HG03097 (cell line): ENCODE data around the gene KCNF1.

Source experiments
- ATAC-seq: cut with Tn5 transposase; IDR thresholded peaks from one replicate; pipeline ENCODE4 v1.9.1; 2021; ENCODE audit not compliant: unreplicated experiment, low FRiP score

KCNF1 gene

DNA sequence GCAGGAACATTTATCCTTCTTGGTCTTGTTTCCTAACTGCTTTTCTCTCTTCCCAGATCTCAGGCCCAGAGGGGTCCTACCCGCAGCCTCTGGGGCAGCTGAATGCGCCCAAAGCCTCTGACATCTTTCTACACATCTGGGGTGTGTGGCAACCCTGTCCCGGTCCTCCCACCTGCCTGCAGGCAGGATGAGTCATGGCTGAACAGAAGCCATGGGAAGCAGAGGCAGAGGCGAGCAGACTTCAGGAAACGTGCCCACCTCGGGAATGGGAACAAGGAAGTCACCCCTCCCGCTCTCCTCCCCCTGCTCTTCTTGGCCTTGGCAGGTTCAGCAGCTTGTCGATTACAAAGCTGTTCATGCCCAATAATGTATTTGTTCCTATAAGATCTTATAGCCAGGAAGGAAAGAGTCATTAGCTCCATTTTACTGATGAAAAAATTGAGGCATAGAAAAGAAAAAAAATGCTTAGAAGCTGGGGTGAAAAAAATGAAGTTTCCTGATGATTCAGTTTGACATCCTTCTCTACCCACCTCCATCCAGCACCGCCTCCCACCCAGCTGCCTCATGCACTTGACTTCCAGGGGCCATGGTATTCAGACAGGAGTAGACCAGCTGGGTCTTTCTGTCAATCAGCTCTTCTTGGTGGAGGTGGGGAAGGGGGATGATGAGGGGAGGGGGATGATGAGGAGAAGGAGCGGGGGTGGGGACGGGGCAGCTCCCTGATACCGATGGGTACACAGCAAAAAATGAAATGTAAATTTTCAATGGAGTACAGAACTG, 10.4 kb upstream of the KCNF1 start:
- ATAC-seq = no peak

DNA sequence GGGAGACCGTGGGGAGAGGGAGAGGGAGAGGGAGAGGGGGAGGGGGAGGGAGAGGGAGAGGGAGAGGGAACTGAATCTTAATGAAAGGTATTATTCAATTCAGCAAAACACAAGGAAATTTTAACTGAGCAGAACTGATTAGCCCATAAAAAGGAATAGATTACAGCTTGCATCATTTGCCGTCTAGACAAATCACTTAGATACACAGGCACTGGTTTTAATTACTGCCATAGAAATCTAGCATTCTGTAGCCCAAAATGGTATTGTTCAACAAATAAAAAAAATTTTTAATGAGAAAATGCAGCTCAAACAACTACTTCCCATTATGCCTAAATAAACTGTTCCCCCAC, 7.9 kb upstream of the KCNF1 start:
- no peak for ATAC-seq

DNA sequence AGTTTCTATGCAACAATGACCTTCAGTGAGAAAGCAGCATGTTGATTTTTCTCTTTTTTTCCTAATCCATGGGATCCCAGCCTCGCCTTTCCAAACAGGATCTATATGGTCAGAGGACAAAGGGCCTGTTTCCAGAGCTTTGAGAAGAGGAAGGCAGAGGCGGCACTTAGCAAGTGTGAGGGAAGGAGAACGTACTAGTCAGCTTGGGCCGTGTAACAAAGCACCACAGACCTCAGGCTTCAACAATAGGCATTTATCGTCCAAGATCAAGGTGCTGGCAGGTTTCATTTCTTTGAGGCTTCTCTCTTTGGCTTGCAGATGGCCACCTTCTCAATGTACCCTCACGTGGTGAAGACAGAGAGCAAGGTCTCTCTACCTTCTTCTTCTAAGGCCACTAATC, 7.3 kb upstream of the KCNF1 start:
- no peak for ATAC-seq

DNA sequence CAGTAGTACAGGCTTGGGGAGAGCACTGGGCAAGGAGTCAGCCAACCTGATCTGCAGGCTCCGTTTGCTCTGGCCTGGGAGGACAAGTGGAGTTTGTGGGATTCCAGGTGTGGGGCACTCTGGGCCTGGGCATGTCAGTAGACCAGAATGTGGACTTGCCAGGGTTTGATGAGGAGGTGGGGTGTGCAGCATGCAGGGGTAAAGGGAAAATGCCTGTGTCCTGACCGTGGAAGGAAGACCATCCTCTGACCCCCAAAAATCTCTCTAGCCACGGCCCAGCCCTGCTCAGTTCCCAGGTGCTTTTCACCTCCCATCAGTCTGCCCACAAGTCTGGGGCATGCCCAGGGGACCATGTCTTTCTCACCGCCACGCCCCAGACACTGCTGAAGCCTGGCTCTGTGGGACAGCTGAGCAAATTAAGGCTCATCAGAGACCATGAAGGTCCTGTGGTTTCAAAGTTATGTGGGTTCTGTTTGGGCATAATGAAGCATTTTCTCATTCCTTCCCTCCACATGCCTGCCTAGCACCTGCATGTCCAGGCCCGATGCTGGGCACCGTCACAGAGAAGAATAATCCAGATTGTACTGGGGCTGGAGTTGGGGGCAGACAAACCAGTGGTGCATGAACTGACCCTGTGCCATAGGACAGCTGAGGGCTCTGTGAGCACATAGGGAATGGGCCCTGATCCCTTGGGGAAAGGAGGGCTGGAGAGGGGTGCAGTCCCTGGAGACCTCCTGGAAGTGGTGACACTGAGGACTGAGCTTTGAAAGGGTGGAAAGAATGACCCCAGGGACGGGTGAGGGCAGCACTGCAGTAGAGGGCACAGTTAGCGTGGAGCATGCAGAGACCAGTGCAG, 6.5 kb upstream of the KCNF1 start:
- ATAC-seq = no peak

DNA sequence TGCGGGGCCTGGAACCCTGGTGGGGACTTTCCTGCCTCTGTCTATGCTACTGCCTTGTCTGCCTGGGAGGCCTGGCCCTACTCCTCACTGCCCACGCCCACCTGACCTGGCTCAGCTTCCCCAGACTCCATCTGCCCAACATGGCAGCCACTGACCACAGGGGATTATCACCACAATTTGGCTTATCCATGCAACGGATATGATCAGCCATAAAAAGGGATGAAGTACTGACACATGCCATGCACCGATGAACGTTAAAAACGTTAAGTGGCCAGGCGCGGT, 5.9 kb upstream of the KCNF1 start:
- ATAC-seq = no peak

DNA sequence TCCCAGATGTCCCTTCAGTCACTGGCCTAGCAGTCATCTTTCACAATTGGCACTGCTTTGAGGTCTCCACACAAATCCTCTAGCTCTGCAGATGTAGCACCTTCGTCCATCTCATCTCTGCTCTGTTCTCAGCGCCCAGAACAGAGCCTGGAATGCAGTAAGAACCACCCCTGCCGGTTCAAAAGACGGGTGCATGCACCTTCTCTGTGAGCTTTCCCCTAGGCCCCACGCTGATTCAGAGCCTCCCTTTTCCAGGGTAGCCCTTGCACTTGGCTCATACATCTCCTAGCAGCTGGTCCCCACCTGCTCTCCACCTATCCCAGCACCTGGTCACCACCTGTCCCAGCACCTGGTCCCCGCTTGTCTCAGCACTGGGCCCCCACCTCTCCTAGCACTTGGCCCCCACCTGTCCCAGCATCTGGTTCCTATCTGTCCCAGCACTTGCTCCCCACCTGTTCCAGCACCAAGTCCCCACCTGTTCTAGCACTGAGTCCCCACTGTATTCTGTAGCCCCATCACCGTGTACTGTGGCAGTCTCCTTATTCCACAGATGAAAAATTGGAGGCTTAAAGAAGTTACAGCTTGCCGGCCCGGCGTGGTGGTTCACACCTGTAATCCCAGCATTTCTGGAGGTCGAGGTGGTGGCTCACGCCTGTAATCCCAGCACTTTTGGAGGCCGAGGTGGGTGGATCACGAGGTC, 4.7 kb upstream of the KCNF1 start:
- ATAC-seq = no peak

DNA sequence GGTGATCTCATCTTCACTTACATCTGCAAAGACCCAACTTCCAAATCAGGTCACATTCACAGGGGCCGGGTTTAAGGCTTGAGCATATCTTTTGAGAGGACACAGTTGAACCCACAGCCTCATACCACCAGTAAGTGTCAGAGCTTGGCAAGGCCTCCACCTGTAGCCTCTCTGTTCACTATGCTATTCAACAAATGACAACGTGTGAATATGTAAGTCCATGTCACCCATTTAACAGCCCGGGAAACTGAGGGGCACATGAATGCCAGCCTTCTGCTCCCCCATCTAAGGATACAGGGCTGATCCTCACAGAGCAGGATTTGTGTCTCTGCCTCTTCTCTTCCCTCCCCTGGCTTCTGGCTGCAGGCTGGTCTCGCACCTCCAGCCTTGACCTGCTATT, 3.5 kb upstream of the KCNF1 start:
- ATAC-seq = no peak

DNA sequence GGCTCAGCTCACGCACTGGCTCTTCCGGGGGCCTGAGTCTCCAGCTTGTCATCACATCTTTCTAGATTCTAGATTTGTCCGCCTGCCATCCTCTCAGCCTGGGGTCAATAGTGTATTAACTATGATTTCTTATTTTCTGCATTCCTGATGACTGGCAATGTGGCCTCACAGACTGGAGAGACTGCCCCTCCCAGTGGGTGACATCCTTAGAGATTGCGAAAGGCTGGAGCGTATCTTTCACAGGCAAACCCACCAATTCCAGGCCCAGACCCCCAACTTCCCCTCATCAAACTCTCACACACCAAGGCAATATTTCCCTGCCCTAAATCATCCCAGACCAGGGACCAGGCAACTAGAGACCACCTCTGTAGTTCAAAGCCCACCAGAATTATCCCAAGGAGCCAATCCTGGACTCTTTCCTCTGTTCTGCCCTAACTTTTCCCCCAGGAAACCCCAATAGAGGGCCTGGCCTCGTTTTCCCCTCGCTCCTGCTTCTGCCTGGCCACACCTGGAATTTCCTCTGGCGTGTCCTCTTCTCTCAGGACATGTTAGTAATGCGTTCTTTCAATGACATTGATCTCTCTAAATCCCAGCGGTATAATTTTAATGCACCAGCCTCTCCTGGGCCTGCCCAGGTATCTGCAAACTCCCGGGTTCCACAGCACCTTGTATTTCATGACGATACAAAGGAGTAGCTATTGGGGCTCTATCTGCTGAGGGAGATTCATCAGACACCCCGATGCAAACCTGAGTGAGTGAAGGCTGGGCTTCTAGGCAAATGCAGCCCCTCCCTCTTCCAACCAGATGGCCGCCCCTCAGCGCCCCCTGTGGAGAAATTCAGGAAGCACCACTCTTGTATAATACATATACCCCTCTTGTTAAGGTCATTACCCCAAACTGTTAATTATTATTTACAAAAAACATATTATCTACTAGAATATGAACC, 2.4 kb upstream of the KCNF1 start:
- no peak for ATAC-seq

DNA sequence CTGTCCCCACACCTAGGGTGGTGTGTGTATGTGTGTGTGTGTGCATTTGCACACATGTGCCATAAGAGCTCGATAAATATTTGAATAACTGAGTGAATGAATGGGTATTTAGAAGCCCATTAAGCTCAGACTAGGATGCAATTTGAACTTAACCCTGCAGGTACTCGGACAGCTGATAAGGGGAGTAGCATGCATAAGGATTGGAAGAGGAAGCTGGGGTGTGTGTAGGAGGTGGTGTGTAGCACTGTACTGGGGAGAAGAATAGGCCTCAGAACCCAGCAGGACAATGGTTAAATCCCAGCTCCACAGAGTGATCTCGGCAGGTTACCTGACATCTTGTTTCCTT, 1.8 kb upstream of the KCNF1 start:
- no peak for ATAC-seq

DNA sequence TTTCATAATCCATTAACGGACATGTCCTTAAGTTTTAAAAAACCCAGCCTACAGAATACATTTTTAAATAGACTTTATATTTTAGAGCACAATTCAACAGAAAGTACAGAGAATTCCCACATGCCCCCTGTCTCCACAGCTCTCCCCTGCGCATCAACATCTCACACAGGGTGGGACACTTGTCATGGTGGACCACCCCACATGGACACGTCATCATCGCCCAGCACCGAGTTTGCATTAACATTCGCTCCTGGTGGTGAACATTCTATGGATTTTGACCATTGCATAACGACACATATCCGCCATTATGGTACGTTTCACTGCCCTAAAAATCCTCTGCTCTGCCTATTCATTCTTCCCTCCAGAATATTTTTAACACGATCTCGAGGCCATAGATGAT, 1.1 kb upstream of the KCNF1 start:
- ATAC-seq = no peak

- no peak for ATAC-seq
Observed at GRCh38 chr2:10912076-10912731, 470 bp downstream of the KCNF1 start.

DNA sequence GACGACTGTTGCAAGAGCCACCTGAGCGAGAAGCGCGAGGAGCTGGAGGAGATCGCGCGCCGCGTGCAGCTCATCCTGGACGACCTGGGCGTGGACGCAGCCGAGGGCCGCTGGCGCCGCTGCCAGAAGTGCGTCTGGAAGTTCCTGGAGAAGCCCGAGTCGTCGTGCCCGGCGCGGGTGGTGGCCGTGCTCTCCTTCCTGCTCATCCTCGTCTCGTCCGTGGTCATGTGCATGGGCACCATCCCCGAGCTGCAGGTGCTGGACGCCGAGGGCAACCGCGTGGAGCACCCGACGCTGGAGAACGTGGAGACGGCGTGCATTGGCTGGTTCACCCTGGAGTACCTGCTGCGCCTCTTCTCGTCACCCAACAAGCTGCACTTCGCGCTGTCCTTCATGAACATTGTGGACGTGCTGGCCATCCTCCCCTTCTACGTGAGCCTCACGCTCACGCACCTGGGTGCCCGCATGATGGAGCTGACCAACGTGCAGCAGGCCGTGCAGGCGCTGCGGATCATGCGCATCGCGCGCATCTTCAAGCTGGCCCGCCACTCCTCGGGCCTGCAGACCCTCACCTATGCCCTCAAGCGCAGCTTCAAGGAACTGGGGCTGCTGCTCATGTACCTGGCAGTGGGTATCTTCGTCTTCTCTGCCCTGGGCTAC, 1.2 kb downstream of the KCNF1 start:
- ATAC-seq = no peak

GRCh38 chr2:10913501-10914271, 2.0 kb downstream of the KCNF1 start:
- ATAC-seq = no peak

DNA sequence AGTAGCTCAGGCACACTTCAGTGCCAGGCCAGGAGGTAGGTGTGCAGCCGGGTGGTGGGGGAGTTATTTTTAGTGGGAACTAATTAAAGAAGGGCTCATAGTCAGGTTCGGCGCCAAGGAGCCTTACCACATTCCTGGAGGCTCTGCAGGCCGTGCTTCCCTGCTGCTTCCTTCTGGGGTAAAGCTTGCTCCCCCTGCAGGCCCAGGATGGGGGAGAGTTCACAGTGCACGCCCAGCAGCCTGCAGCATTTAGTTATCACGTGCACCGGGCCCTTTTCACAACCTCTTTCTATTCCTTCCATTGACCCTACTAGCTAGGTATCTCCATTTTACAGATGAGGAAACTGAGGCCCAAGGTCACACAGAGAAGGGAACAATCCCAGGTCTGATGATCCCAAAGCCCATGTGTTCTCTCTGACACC, 2.5 kb downstream of the KCNF1 start:
- no peak for ATAC-seq

DNA sequence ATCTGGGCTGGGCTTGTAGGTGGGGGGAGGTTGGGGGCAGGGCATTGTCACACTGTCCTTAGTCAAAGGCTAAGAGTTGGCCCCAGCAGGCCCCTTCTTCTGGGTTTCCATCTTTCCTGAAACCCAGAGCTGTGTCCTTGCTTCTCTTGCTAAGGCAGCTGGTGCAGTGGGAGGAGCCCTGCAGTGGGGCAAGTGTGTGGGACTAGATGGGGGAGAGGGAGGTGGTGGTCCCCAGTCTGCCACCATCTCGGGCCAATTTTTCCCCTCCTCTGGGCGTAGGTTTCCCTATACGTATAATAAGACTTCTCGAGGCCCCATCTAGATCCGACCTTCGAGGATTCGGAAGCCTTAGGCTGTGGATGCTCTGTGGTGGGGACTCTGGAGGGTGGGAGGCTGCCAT, 3.5 kb downstream of the KCNF1 start:
- ATAC-seq = no peak

- ATAC-seq = no peak
Observed at GRCh38 chr2:10915731-10916276, 4.1 kb downstream of the KCNF1 start.

- ATAC-seq = no peak
Observed at GRCh38 chr2:10916953-10917352, 5.2 kb downstream of the KCNF1 start.

GRCh38 chr2:10917927-10918326, 6.2 kb downstream of the KCNF1 start:
- no peak for ATAC-seq
